ENCODE measurements around the gene PDZD4. TPM values are rescaled to one million over a fixed set of nuclear protein-coding genes. Genes with fewer than 3 reads are reported as not detected.

The PDZD4 gene
- total RNA-seq, 4 donors from 2014 or later: 2.0 to 6.3 (median 3.0) TPM

- H3K4me3 ChIP-seq: no peak overlapping the region
- H3K4me1 ChIP-seq: peaks cover 11% of the 10 kb centered on the region
- 86% methylated on average over 17 of the region's 19 CpGs for WGBS
- no peaks in the 10 kb centered on the region for H3K36me3 ChIP-seq
- no peaks in the 10 kb centered on the region for H3K27me3 ChIP-seq
- DNase-seq (ENCODE audit: low spot score in 2 of 2): no peak
- no peak overlapping the region for H3K27ac ChIP-seq
- TF ChIP-seq, protein P1, sequence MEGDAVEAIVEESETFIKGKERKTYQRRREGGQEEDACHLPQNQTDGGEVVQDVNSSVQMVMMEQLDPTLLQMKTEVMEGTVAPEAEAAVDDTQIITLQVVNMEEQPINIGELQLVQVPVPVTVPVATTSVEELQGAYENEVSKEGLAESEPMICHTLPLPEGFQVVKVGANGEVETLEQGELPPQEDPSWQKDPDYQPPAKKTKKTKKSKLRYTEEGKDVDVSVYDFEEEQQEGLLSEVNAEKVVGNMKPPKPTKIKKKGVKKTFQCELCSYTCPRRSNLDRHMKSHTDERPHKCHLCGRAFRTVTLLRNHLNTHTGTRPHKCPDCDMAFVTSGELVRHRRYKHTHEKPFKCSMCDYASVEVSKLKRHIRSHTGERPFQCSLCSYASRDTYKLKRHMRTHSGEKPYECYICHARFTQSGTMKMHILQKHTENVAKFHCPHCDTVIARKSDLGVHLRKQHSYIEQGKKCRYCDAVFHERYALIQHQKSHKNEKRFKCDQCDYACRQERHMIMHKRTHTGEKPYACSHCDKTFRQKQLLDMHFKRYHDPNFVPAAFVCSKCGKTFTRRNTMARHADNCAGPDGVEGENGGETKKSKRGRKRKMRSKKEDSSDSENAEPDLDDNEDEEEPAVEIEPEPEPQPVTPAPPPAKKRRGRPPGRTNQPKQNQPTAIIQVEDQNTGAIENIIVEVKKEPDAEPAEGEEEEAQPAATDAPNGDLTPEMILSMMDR (IDR thresholded peaks at IDR 0.05): no peak
- TF ChIP-seq POLR2AphosphoS5 (IDR thresholded peaks at IDR 0.05) (no peak), EP300 (IDR thresholded peaks at IDR 0.05) (no peak)
- no peaks in the 10 kb centered on the region for H3K9me3 ChIP-seq
Measured at GRCh38 chrX:153814591-153815315, 15.6 kb downstream of the PDZD4 start.

- Histone ChIP-seq H3K27me3 (no peaks in the 10 kb centered on the region), H3K4me3 (no peak overlapping the region), H3K36me3 (no peaks in the 10 kb centered on the region), H3K27ac (no peak overlapping the region), H3K4me1 (no peaks in the 10 kb centered on the region), H3K9me3 (no peaks in the 10 kb centered on the region)
- DNase-seq (ENCODE audit: low spot score in 2 of 2): no peak
- 92% methylated on average over 5 of the region's 5 CpGs for WGBS
- TF ChIP-seq POLR2A (IDR thresholded peaks at IDR 0.05): no peak
- TF ChIP-seq EP300 (IDR thresholded peaks at IDR 0.05): no peak
- TF ChIP-seq POLR2AphosphoS5 (IDR thresholded peaks at IDR 0.05): no peak
- TF ChIP-seq, protein P1 (IDR thresholded peaks at IDR 0.05): no peak
Measured at GRCh38 chrX:153813161-153813560, 17.2 kb downstream of the PDZD4 start.

GRCh38 chrX:153812220-153812619, 18.1 kb downstream of the PDZD4 start:
- Histone ChIP-seq H3K9me3 (no peaks in the 10 kb centered on the region), H3K4me3 (no peak overlapping the region), H3K27me3 (no peaks in the 10 kb centered on the region), H3K27ac (no peak overlapping the region), H3K4me1 (no peaks in the 10 kb centered on the region), H3K36me3 (no peaks in the 10 kb centered on the region)
- no peak for DNase-seq (ENCODE audit: low spot score in 2 of 2)
- TF ChIP-seq POLR2A (IDR thresholded peaks at IDR 0.05) (no peak), EP300 (IDR thresholded peaks at IDR 0.05) (no peak), POLR2AphosphoS5 (IDR thresholded peaks at IDR 0.05) (no peak)
- TF ChIP-seq, protein P1 (IDR thresholded peaks at IDR 0.05): no peak
- 67% methylated on average over 11 of the region's 14 CpGs for WGBS

GRCh38 chrX:153807976-153808375, 22.4 kb downstream of the PDZD4 start:
- H3K9me3 ChIP-seq: no peaks in the 10 kb centered on the region
- no peaks in the 10 kb centered on the region for H3K36me3 ChIP-seq
- TF ChIP-seq EP300 (IDR thresholded peaks at IDR 0.05) (no peak), POLR2AphosphoS5 (IDR thresholded peaks at IDR 0.05) (no peak), POLR2A (IDR thresholded peaks at IDR 0.05) (no peak)
- TF ChIP-seq, protein P1 (IDR thresholded peaks at IDR 0.05): no peak
- 90% methylated on average over 13 of the region's 19 CpGs for WGBS
- no peaks in the 10 kb centered on the region for H3K4me1 ChIP-seq
- no peak overlapping the region for H3K27ac ChIP-seq
- DNase-seq (ENCODE audit: low spot score in 2 of 2): no peak
- no peaks in the 10 kb centered on the region for H3K27me3 ChIP-seq
- H3K4me3 ChIP-seq: no peak overlapping the region

DNA sequence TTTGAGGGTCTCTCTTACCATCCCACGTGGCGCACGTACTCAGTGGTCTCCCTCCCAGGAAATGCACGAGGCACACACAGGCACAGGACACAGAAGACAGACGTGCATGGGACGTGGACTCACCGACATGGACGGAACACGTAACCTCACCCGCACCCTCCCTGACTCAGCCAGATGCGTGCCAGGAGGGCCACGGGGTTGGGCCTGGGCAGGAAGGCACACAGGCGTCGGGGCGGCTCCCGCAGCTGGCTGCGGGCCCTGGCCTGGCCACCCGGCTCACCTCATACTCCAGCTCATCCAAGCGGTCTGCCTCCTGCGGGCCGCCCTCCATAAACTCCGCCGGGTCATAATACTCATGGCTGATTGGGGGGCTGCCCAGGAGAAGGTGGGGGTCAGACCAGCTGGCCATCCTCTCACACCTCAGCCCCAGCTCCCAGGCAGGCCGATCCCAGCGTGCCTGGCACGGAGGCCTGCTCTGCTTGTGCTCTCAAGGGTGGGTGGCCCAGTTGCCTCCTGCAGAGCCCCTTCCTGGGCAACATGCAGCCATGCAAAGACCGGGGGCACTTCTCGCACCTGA, 23.3 kb downstream of the PDZD4 start:
- H3K9me3 ChIP-seq: no peaks in the 10 kb centered on the region
- no peaks in the 10 kb centered on the region for H3K4me1 ChIP-seq
- TF ChIP-seq POLR2A (IDR thresholded peaks at IDR 0.05): no peak
- no peak for TF ChIP-seq EP300 (IDR thresholded peaks at IDR 0.05)
- TF ChIP-seq, protein P1 (IDR thresholded peaks at IDR 0.05): no peak
- no peak for TF ChIP-seq POLR2AphosphoS5 (IDR thresholded peaks at IDR 0.05)
- no peaks in the 10 kb centered on the region for H3K36me3 ChIP-seq
- WGBS: no CpG with 5 or more reads among the region's 28 CpGs
- no peak overlapping the region for H3K4me3 ChIP-seq
- no peak overlapping the region for H3K27ac ChIP-seq
- no peak for DNase-seq (ENCODE audit: low spot score in 2 of 2)
- no peaks in the 10 kb centered on the region for H3K27me3 ChIP-seq
